H1 (cell line): Measurements from ENCODE around the gene TIFAB. TPM values are rescaled to one million over a fixed set of nuclear protein-coding genes. Genes with fewer than 3 reads are reported as not detected.

Experiments
- CTCF ChIA-PET: fragments of 300-600 bp; sonication (Branson Sonifier 250); formaldehyde crosslinking; loops from one replicate; lab custom pipeline; 2021; ENCODE audit not compliant: partially characterized antibody; lab: Charles Lee
- POLR2A ChIA-PET: fragments of 300-600 bp; sonication (Branson Sonifier 250); formaldehyde crosslinking; loops from one replicate; lab custom pipeline; 2021; ENCODE audit warnings: inconsistent platforms; ENCODE audit not compliant: partially characterized antibody; lab: Charles Lee
- DNase-seq, 2 experiments: peaks; one replicate each; pipeline versions ENCODE4 v3.0.0 to v3.0.0-alpha.2; 2010 to 2022; ENCODE audit warnings: low spot score in 2 of 2, low read depth in 1 of 2, mixed read lengths in 1 of 2
- FAIRE-seq: peaks from 2 replicates; lab custom pipeline; 2011; peaks lifted over from hg19 to GRCh38; lab: Jason Lieb, UNC
- H2AFZ ChIP-seq: 2 replicates; pipeline ENCODE4 v1.8.1; 2012; ENCODE audit warnings: low read length, inconsistent platforms
- H2AK5ac ChIP-seq: 2 replicates; pipeline ENCODE4 v1.6.1; 2013; ENCODE audit warnings: low read depth, low read length
- H2BK120ac ChIP-seq: replicated peaks from 2 replicates; pipeline ENCODE3; 2013; ENCODE audit warnings: low read depth, low read length, inconsistent platforms
- H2BK12ac ChIP-seq: 2 replicates; pipeline ENCODE4 v1.6.1; 2013; ENCODE audit warnings: low read depth, low read length
- H2BK15ac ChIP-seq: 2 replicates; pipeline ENCODE4 v1.6.1; 2013; ENCODE audit warnings: low read length
- H2BK20ac ChIP-seq: 2 replicates; pipeline ENCODE4 v1.6.1; 2013; ENCODE audit warnings: low read length
- H2BK5ac ChIP-seq: 2 replicates; pipeline ENCODE4 v1.6.1; 2013; ENCODE audit warnings: low read depth, low read length
- H3K14ac ChIP-seq: 2 replicates; pipeline ENCODE4 v1.6.1; 2013; ENCODE audit warnings: inconsistent platforms; ENCODE audit not compliant: insufficient read length
- H3K18ac ChIP-seq: 2 replicates; pipeline ENCODE4 v1.6.1; 2013; ENCODE audit warnings: low read length; ENCODE audit errors: extremely low read depth
- H3K23ac ChIP-seq: 2 replicates; pipeline ENCODE4 v1.6.1; 2013; ENCODE audit warnings: inconsistent platforms; ENCODE audit not compliant: insufficient read length
- H3K23me2 ChIP-seq: 2 replicates; pipeline ENCODE4 v1.6.1; 2013; ENCODE audit warnings: low read depth, low read length
- H3K27ac ChIP-seq: 2 replicates; pipeline ENCODE4 v1.6.1; 2011; ENCODE audit warnings: low read depth, low read length, inconsistent platforms
- H3K27me3 ChIP-seq, 4 experiments: replicated peaks in 1 of 4; 1 replicate in 1 of 4; 2 replicates in 3 of 4; pipeline versions ENCODE4 v1.6.1 to v1.8.1; 2011 to 2013; ENCODE audit warnings: low read length in 3 of 4, mild to moderate bottlenecking in 3 of 4, inconsistent platforms in 2 of 4, mixed read lengths in 2 of 4, moderate library complexity in 1 of 4; ENCODE audit not compliant: control insufficient read depth in 3 of 4, insufficient read depth in 3 of 4; ENCODE audit errors: extremely low read depth in 1 of 4
- H3K36me3 ChIP-seq, 4 experiments: 2 replicates each; pipeline versions ENCODE4 v1.6.1 to v1.8.1; 2011 to 2013; ENCODE audit warnings: mild to moderate bottlenecking in 4 of 4, low read length in 3 of 4, moderate library complexity in 2 of 4, control low read depth in 1 of 4, inconsistent platforms in 1 of 4; ENCODE audit not compliant: insufficient read depth in 4 of 4, control insufficient read depth in 2 of 4
- H3K4ac ChIP-seq: replicated peaks from 2 replicates; pipeline ENCODE3; 2013; ENCODE audit warnings: low read length, low read depth, mixed read lengths, inconsistent platforms; ENCODE audit not compliant: insufficient read length
- H3K4me1 ChIP-seq, 4 experiments: replicated peaks in 1 of 4; 1 replicate in 1 of 4; 2 replicates in 3 of 4; pipeline versions ENCODE4 v1.6.1 to v1.8.1; 2011 to 2013; ENCODE audit warnings: low read length in 3 of 4, inconsistent platforms in 2 of 4, mixed read lengths in 1 of 4; ENCODE audit not compliant: insufficient read depth in 4 of 4, control insufficient read depth in 3 of 4
- H3K4me2 ChIP-seq, 2 experiments: 2 replicates each; pipeline versions ENCODE4 v1.6.1 to v1.8.1; 2011 to 2013; ENCODE audit warnings: low read depth in 2 of 2, low read length in 2 of 2, control low read depth in 1 of 2, inconsistent platforms in 1 of 2, mild to moderate bottlenecking in 1 of 2; ENCODE audit not compliant: insufficient read depth in 1 of 2
- H3K4me3 ChIP-seq, 4 experiments: fragments of 200-600, 300-600 bp in 1 of 4; sonication (generic), shearing (Covaris generic), sonication (Bioruptor Twin) in 1 of 4; 2 replicates each; pipeline versions ENCODE4 v1.5.1 to v1.8.1; 2011 to 2016; ENCODE audit warnings: low read length in 4 of 4, low read depth in 3 of 4, control low read depth in 2 of 4, inconsistent platforms in 2 of 4, mild to moderate bottlenecking in 2 of 4, mixed read lengths in 1 of 4, moderate library complexity in 1 of 4; ENCODE audit not compliant: insufficient read depth in 2 of 4; ENCODE audit errors: extremely low read depth in 1 of 4
- H3K56ac ChIP-seq: replicated peaks from 2 replicates; pipeline ENCODE3; 2013; ENCODE audit warnings: low read depth, mild to moderate bottlenecking, mixed read lengths, low read length, inconsistent platforms; ENCODE audit not compliant: insufficient read length
- H3K79me1 ChIP-seq: 2 replicates; pipeline ENCODE4 v1.6.1; 2013; ENCODE audit warnings: low read depth, low read length, control low read depth
- H3K79me2 ChIP-seq, 2 experiments: 2 replicates each; pipeline versions ENCODE4 v1.6.1 to v1.8.1; 2012 to 2013; ENCODE audit warnings: low read length in 2 of 2, mild to moderate bottlenecking in 2 of 2, inconsistent platforms in 1 of 2; ENCODE audit not compliant: insufficient read depth in 2 of 2, control insufficient read depth in 1 of 2
- H3K9ac ChIP-seq, 4 experiments: replicated peaks in 1 of 4; 1 replicate in 1 of 4; 2 replicates in 3 of 4; pipeline versions ENCODE4 v1.6.1 to v1.8.1; 2011 to 2013; ENCODE audit warnings: low read depth in 3 of 4, low read length in 3 of 4, control low read depth in 2 of 4, mild to moderate bottlenecking in 2 of 4, moderate library complexity in 2 of 4, inconsistent platforms in 1 of 4; ENCODE audit errors: extremely low read depth in 1 of 4
- H3K9me3 ChIP-seq, 2 experiments: 2 replicates each; pipeline versions ENCODE4 v1.6.1 to v1.8.1; 2012 to 2013; ENCODE audit warnings: mild to moderate bottlenecking in 2 of 2, moderate library complexity in 2 of 2, control low read depth in 1 of 2, inconsistent platforms in 1 of 2, low read depth in 1 of 2, low read length in 1 of 2, mixed read lengths in 1 of 2; ENCODE audit not compliant: insufficient read depth in 2 of 2
- H4K20me1 ChIP-seq, 2 experiments: replicated peaks in 1 of 2; 2 replicates each; pipeline versions ENCODE3 to v1.8.1; 2011 to 2013; ENCODE audit warnings: inconsistent platforms in 2 of 2, low read length in 2 of 2, mild to moderate bottlenecking in 1 of 2; ENCODE audit not compliant: insufficient read depth in 2 of 2, control insufficient read depth in 1 of 2
- H4K5ac ChIP-seq: 2 replicates; pipeline ENCODE4 v1.6.1; 2013; ENCODE audit warnings: low read length, low read depth, mixed read lengths, inconsistent platforms; ENCODE audit not compliant: insufficient read length
- H4K8ac ChIP-seq: 2 replicates; pipeline ENCODE4 v1.8.0; 2013; ENCODE audit warnings: mild to moderate bottlenecking, moderate library complexity, low read length, inconsistent platforms; ENCODE audit not compliant: insufficient read depth; ENCODE audit errors: extremely low read depth
- H4K91ac ChIP-seq: replicated peaks from 2 replicates; pipeline ENCODE3; 2013; ENCODE audit warnings: low read length, mixed read lengths, inconsistent platforms; ENCODE audit not compliant: insufficient read length
- CTBP2 ChIP-seq: IDR thresholded peaks from 2 replicates; pipeline ENCODE4 v1.7.0; 2011; ENCODE audit warnings: borderline replicate concordance, mild to moderate bottlenecking, moderate library complexity, mixed read lengths, low read length; ENCODE audit not compliant: insufficient read depth, insufficient read length
- WGBS, 2 experiments: shearing (Covaris generic) in 1 of 2; methylation state at CpG; one replicate each; pipeline versions ENCODE4 v1.1.6 to v1.1.7; 2013 to 2015; ENCODE audit warnings: low lambda C conversion rate in 2 of 2, mixed read lengths in 2 of 2, inconsistent platforms in 1 of 2, low coverage in 1 of 2, missing lambda C conversion rate in 1 of 2; ENCODE audit not compliant: insufficient replicate concordance in 2 of 2, insufficient coverage in 1 of 2, insufficient read length in 1 of 2; ENCODE audit errors: extremely low coverage in 1 of 2, missing lambda C conversion rate in 1 of 2; 5-methylcytosine and 5-hydroxymethylcytosine counted together
- polyA plus RNA-seq, 7 experiments: library from polyadenylated mRNA; depleted of rRNA in 3 of 7; stranded (reverse) in 5 of 7; unstranded in 2 of 7; fragments of >200 nt in 5 of 7; fragments of 200-250 nt in 2 of 7; gene quantifications; 1 replicate in 5 of 7; 2 replicates in 1 of 7; 4 replicates in 1 of 7; pipeline versions ENCODE4 v1.2.1 to v1.2.3, GENCODE V29; 2011 to 2013; ENCODE audit warnings: missing spikeins in 2 of 7, mixed read lengths in 2 of 7
- total RNA-seq: library from RNA; stranded (reverse); fragmentation: NEBNext Ultra II Directional; extraction: Animal tissue kit (Norgen Biotek cat#: 25700); gene quantifications from 2 replicates; pipeline ENCODE4 v1.2.1, GENCODE V29; 2021

The TIFAB gene
- total and polyA plus RNA-seq, 2 of the 8 experiments (the other 6 are each of a cell fraction or from before 2014, with no cell fraction given), result not detected

- no peak for TF ChIP-seq CTBP2
- no peak for FAIRE-seq
- peaks cover 3% of the 10 kb centered on the region; the same call in 1 of the 2 replicates for H3K23me2 ChIP-seq
These were observed 19.6 kb upstream of the TIFAB start for GRCh38 chr5:135471726-135472125.

More at GRCh38 chr5:135471726-135472125, 19.6 kb upstream of the TIFAB start:
- Histone ChIP-seq H3K23ac (no peak overlapping the region), H2BK12ac (no peak overlapping the region), H3K56ac (no peak overlapping the region), H2BK15ac (no peak overlapping the region), H3K4me1 (peaks cover 2 to 7% (median 3%) of the 10 kb centered on the region in 4 experiments; a peak in 6 of 7 replicates), H3K79me1 (no peaks in the 10 kb centered on the region; the same call in 1 of the 2 replicates), H4K20me1 (peaks cover 0 to 6% of the 10 kb centered on the region in 2 experiments), H3K4me2 (no peak overlapping the region), H2AFZ (no peak overlapping the region), H3K4ac (no peak overlapping the region), H4K8ac (no peak overlapping the region), H3K36me3 (no peaks in the 10 kb centered on the region), H2AK5ac (no peak overlapping the region), H3K4me3 (no peak overlapping the region), H3K79me2 (no peaks in the 10 kb centered on the region), H4K5ac (no peak overlapping the region), H2BK20ac (no peak overlapping the region), H3K14ac (no peak overlapping the region), H3K9me3 (no peaks in the 10 kb centered on the region), H4K91ac (no peak overlapping the region), H2BK5ac (no peak overlapping the region), H3K27me3 (peaks cover 27 to 78% (median 53%) of the 10 kb centered on the region in 4 experiments), H3K9ac (no peak overlapping the region), H3K27ac (no peak overlapping the region), H2BK120ac (no peak overlapping the region), H3K18ac (no peak overlapping the region)
- ChIA-PET CTCF (interaction anchor here (1.2 to 21.6 kb wide), 4 partner anchors 8 to 79 kb away, joined by 5 to 778 read pairs (median 56); no protein-coding TSS in a partner anchor), POLR2A (no interaction called here)
- 88% methylated on average over 4 of the region's 4 CpGs; no CpG with 5 or more reads in 1 of the 2 experiments for WGBS, 2 experiments
- no peak for DNase-seq
